GM21367 (cell line): ENCODE results near the gene PCNA.

ENCODE experiments used
- ATAC-seq: cut with Tn5 transposase; IDR thresholded peaks from one replicate; pipeline ENCODE4 v1.9.1; 2021; ENCODE audit not compliant: unreplicated experiment

Gene PCNA

GRCh38 chr20:5067877-5068645 is 51.7 kb downstream of the PCNA start:
- no peak for ATAC-seq

- ATAC-seq, result no peak
Measured at GRCh38 chr20:5065879-5066383, 53.8 kb downstream of the PCNA start.

- no peak for ATAC-seq
Measured at GRCh38 chr20:5065166-5065878, 54.4 kb downstream of the PCNA start.
